Endometrial microvascular endothelial cells (primary cell): ENCODE data around the gene AMY1B. TPM values are rescaled to one million over a fixed set of nuclear protein-coding genes. Genes with fewer than 3 reads are reported as not detected.
"Not testable (repeated sequence)": the region's sequence is repeated elsewhere in the genome, so short reads cannot be mapped to it uniquely, and the experiment has no call there.

Source experiments
- in situ Hi-C: cut with HindIII; loops from 2 replicates; pipeline ENCODE4 v1.10.0; 2017; ENCODE audit warnings: low sequenced_read_pairs, low pct_unique_long_range_greater_than_20kb; ENCODE audit errors: inconsistent ontology term
- total RNA-seq: library from RNA; depleted of rRNA; stranded (reverse); fragments of >200 nt; gene quantifications from one replicate; pipeline ENCODE4 v1.2.3, GENCODE V29; 2015; ENCODE audit errors: inconsistent ontology term

Gene AMY1B
- not detected for total RNA-seq

- in situ Hi-C loops = not testable (repeated sequence)
These were observed at the start of gene AMY1B for GRCh38 chr1:103696110-103696509. Gene AMY1B (minus strand): TSS chr1:103696210. CDS start chr1:103695639, 571 bp downstream.

- in situ Hi-C loops = not testable (repeated sequence)
These were observed 49.0 kb upstream of the AMY1B start for GRCh38 chr1:103745040-103745439.

GRCh38 chr1:103744449-103744848 is 48.4 kb upstream of the AMY1B start:
- in situ Hi-C loops = not testable (repeated sequence)

- in situ Hi-C loops = not testable (repeated sequence)
These were observed 42.0 kb upstream of the AMY1B start for GRCh38 chr1:103738031-103738430.

- in situ Hi-C loops = not testable (repeated sequence)
These were observed 39.3 kb upstream of the AMY1B start for GRCh38 chr1:103735334-103735733.

- in situ Hi-C loops = not testable (repeated sequence)
These were observed 25.5 kb upstream of the AMY1B start for GRCh38 chr1:103721473-103721872.

GRCh38 chr1:103717404-103717803 is 21.4 kb upstream of the AMY1B start:
- in situ Hi-C loops = not testable (repeated sequence)

- in situ Hi-C loops = not testable (repeated sequence)
These were observed 14.4 kb upstream of the AMY1B start for GRCh38 chr1:103710381-103710780.

- in situ Hi-C loops = not testable (repeated sequence)
These were observed 11.7 kb upstream of the AMY1B start for GRCh38 chr1:103707670-103708069.

- in situ Hi-C loops = not testable (repeated sequence)
These were observed 5.2 kb upstream of the AMY1B start for GRCh38 chr1:103701256-103701655.

GRCh38 chr1:103700669-103701068 is 4.7 kb upstream of the AMY1B start:
- in situ Hi-C loops = not testable (repeated sequence)

GRCh38 chr1:103697430-103697829 is 1.4 kb upstream of the AMY1B start:
- in situ Hi-C loops = not testable (repeated sequence)

- in situ Hi-C loops = not testable (repeated sequence)
These were observed 19.7 kb downstream of the AMY1B start for GRCh38 chr1:103676335-103676734.

- in situ Hi-C loops = not testable (repeated sequence)
These were observed 40.5 kb downstream of the AMY1B start, which contains the start of gene AMY1A for GRCh38 chr1:103655460-103655859. Gene AMY1A (plus strand): TSS chr1:103655760. CDS start chr1:103656331, 571 bp downstream.

GRCh38 chr1:103654133-103654532 is 41.9 kb downstream of the AMY1B start:
- in situ Hi-C loops = not testable (repeated sequence)

- in situ Hi-C loops = not testable (repeated sequence)
These were observed 45.1 kb downstream of the AMY1B start for GRCh38 chr1:103650889-103651288.

GRCh38 chr1:103650305-103650704 is 45.7 kb downstream of the AMY1B start:
- in situ Hi-C loops = not testable (repeated sequence)

- in situ Hi-C loops = not testable (repeated sequence)
These were observed 52.1 kb downstream of the AMY1B start for GRCh38 chr1:103643908-103644307.

- in situ Hi-C loops = not testable (repeated sequence)
These were observed 54.8 kb downstream of the AMY1B start for GRCh38 chr1:103641194-103641593.
